Hepatocyte (in vitro differentiated cells): ENCODE data around the gene LINGO3.

Source experiments
- CTCF ChIP-seq: fragments of 200-600 bp; sonication (generic); IDR thresholded peaks from 2 replicates; pipeline ENCODE4 v1.5.1; 2016; ENCODE audit warnings: antibody characterized with exemption, mild to moderate bottlenecking; ENCODE audit not compliant: poor library complexity
- EZH2 ChIP-seq: fragments of 200-600 bp; sonication (generic); IDR thresholded peaks from 2 replicates; pipeline ENCODE4 v1.6.1; 2016; ENCODE audit warnings: antibody characterized with exemption, mild to moderate bottlenecking, borderline replicate concordance
- EZH2phosphoT487 ChIP-seq: fragments of 200-600 bp; sonication (generic); IDR thresholded peaks from one replicate; pipeline ENCODE4 v1.6.1; 2018; ENCODE audit warnings: antibody characterized with exemption, mild to moderate bottlenecking, low read depth, moderate library complexity; ENCODE audit not compliant: unreplicated experiment, severe bottlenecking

- no peak for TF ChIP-seq EZH2
- no peak for TF ChIP-seq EZH2phosphoT487
- TF ChIP-seq CTCF, result no peak
Measured at GRCh38 chr19:2280633-2281264, 27.2 kb downstream of the LINGO3 start.
